Sigmoid colon (tissue), 7 donors: Measurements from ENCODE around the gene NPPA. TPM values are rescaled to one million over a fixed set of nuclear protein-coding genes. Genes with fewer than 3 reads are reported as not detected.

Experiments
- DNase-seq: peaks from one replicate; pipeline ENCODE4 v3.0.0-alpha.2; 2019
- H3K27ac ChIP-seq, 4 donors: fragments of 200-600 bp; sonication (generic); one replicate each; pipeline ENCODE4 v1.5.1; 2016 to 2019; ENCODE audit warnings: mild to moderate bottlenecking in 1 of 4
- H3K27me3 ChIP-seq, 3 donors: fragments of 200-600 bp; sonication (generic); one replicate each; pipeline ENCODE4 v1.5.1; 2019; ENCODE audit warnings: mild to moderate bottlenecking in 1 of 3
- H3K36me3 ChIP-seq, 4 donors: fragments of 200-600 bp; sonication (generic); one replicate each; pipeline ENCODE4 v1.5.1; 2016 to 2019
- H3K4me1 ChIP-seq, 4 donors: fragments of 200-600 bp; sonication (generic); one replicate each; pipeline ENCODE4 v1.5.1; 2017 to 2019
- H3K4me3 ChIP-seq, 4 donors: fragments of 200-600 bp; sonication (generic); one replicate each; pipeline ENCODE4 v1.5.1; 2017 to 2019; ENCODE audit warnings: mild to moderate bottlenecking in 2 of 4, moderate library complexity in 1 of 4
- H3K9me3 ChIP-seq, 4 donors: fragments of 200-600 bp in 3 of 4; sonication (generic) in 3 of 4; one replicate each; pipeline versions ENCODE4 v1.5.1 to v1.6.1; 2013 to 2019
- CTCF ChIP-seq, 4 experiments: fragments of 450-650 bp in 3 of 4; fragments of 200-600 bp in 1 of 4; IDR thresholded peaks; one replicate each; pipeline ENCODE4 v1.5.1; 2016 to 2019; ENCODE audit warnings: antibody characterized with exemption in 4 of 4, mild to moderate bottlenecking in 3 of 4, moderate library complexity in 2 of 4
- EP300 ChIP-seq, 4 donors: sonication (generic); formaldehyde crosslinking; IDR thresholded peaks; one replicate each; pipeline ENCODE4 v1.6.1; 2017; ENCODE audit warnings: antibody characterized with exemption in 4 of 4
- POLR2A ChIP-seq, 2 donors: fragments of 450-650 bp; IDR thresholded peaks; one replicate each; pipeline ENCODE4 v1.6.1; 2016; ENCODE audit warnings: antibody characterized with exemption in 2 of 2, mild to moderate bottlenecking in 2 of 2, moderate library complexity in 2 of 2
- POLR2AphosphoS5 ChIP-seq, 4 donors: sonication (generic); formaldehyde crosslinking; IDR thresholded peaks; one replicate each; pipeline ENCODE4 v1.6.1; 2017; ENCODE audit warnings: antibody characterized with exemption in 4 of 4
- WGBS, 2 donors: extraction: QIAGEN DNeasy Blood & Tissue Kit; methylation state at CpG; one replicate each; pipeline ENCODE4 v1.1.7; 2013; 5-methylcytosine and 5-hydroxymethylcytosine counted together
- intact Hi-C: fragments of 100-400 bp; cut with DNase I; formaldehyde crosslinking; loops from one replicate; pipeline ENCODE4 v1.15.1; 2023
- polyA plus RNA-seq, 3 donors: library from polyadenylated mRNA; stranded (reverse); fragments of 200-250 nt; gene quantifications; one replicate each; pipeline ENCODE4 v1.2.3, GENCODE V29; 2013
- total RNA-seq, 4 donors: library from RNA; depleted of rRNA; stranded (reverse); fragments of >200 nt; gene quantifications; one replicate each; pipeline ENCODE4 v1.1.0, GENCODE V29; 2016
- donor health status: healthy with polysubstance abuse.
- donor health status: Bipolar disorder and iron deficiency.
- donor health status: healthy.

The NPPA gene
- total and polyA plus RNA-seq, 7 donors = 0.92 to 8.6 TPM; not detected in 5

- H3K27me3 ChIP-seq = no peaks in the 10 kb centered on the region
- TF ChIP-seq POLR2AphosphoS5 (IDR thresholded peaks at IDR 0.05) (no peak), CTCF (IDR thresholded peaks at IDR 0.05) (no peak), POLR2A (IDR thresholded peaks at IDR 0.05) (no peak), EP300 (IDR thresholded peaks at IDR 0.05) (no peak)
- no peak overlapping the region for H3K27ac ChIP-seq
- DNase-seq = no peak
- intact Hi-C loops = loop anchor here (5.0 kb wide), 3 partner anchors 52 to 192 kb away; no protein-coding TSS in a partner anchor
- H3K4me3 ChIP-seq = no peak overlapping the region
- H3K4me1 ChIP-seq = no peaks in the 10 kb centered on the region
- no peaks in the 10 kb centered on the region for H3K9me3 ChIP-seq
- H3K36me3 ChIP-seq = peaks cover 53 to 98% (median 73%) of the 10 kb centered on the region in 4 donors
- WGBS, 2 donors = 95 to 96% methylated on average over 20 of the region's 20 CpGs
These were observed 7.6 kb downstream of the NPPA start for GRCh38 chr1:11839727-11840705.

- Histone ChIP-seq H3K36me3 (peaks cover 60 to 98% (median 72%) of the 10 kb centered on the region in 4 donors), H3K9me3 (no peaks in the 10 kb centered on the region), H3K4me1 (no peaks in the 10 kb centered on the region), H3K27ac (no peak overlapping the region), H3K4me3 (no peak overlapping the region), H3K27me3 (no peaks in the 10 kb centered on the region)
- WGBS, 2 donors = 65 to 69% methylated on average over 40 of the region's 40 CpGs
- peak; percentile 86 for DNase-seq
- TF ChIP-seq POLR2AphosphoS5 (IDR thresholded peaks at IDR 0.05) (peak in 1 of 4 donors; percentile 31), EP300 (IDR thresholded peaks at IDR 0.05) (no peak), CTCF (IDR thresholded peaks at IDR 0.05) (peak; percentile 92 to 98 (median 94))
- intact Hi-C loops = loop anchor here (5.0 kb wide), 3 partner anchors 54 to 194 kb away; no protein-coding TSS in a partner anchor
These were observed 9.0 kb downstream of the NPPA start for GRCh38 chr1:11838349-11839272.

- no peak overlapping the region for H3K27ac ChIP-seq
- H3K36me3 ChIP-seq = peaks cover 63 to 100% (median 76%) of the 10 kb centered on the region in 4 donors
- H3K4me3 ChIP-seq = no peak overlapping the region
- no peak for TF ChIP-seq POLR2A (IDR thresholded peaks at IDR 0.05)
- TF ChIP-seq EP300 (IDR thresholded peaks at IDR 0.05) = no peak
- 90 to 93% methylated on average over 11 of the region's 11 CpGs for WGBS, 2 donors
- no peaks in the 10 kb centered on the region for H3K9me3 ChIP-seq
- H3K4me1 ChIP-seq = no peaks in the 10 kb centered on the region
- intact Hi-C loops = loop anchor here (5.0 kb wide), 3 partner anchors 54 to 194 kb away; no protein-coding TSS in a partner anchor
- DNase-seq = no peak
- H3K27me3 ChIP-seq = no peaks in the 10 kb centered on the region
These were observed 9.7 kb downstream of the NPPA start for GRCh38 chr1:11837767-11838348.

GRCh38 chr1:11836955-11837766 is 10.4 kb downstream of the NPPA start:
- Histone ChIP-seq H3K4me1 (no peaks in the 10 kb centered on the region), H3K4me3 (no peak overlapping the region), H3K27ac (no peak overlapping the region), H3K36me3 (peaks cover 63 to 100% (median 76%) of the 10 kb centered on the region in 4 donors), H3K9me3 (no peaks in the 10 kb centered on the region), H3K27me3 (no peaks in the 10 kb centered on the region)
- WGBS, 2 donors = 91 to 94% methylated on average over 36 of the region's 36 CpGs
- TF ChIP-seq POLR2A (IDR thresholded peaks at IDR 0.05) = no peak
- no peak for TF ChIP-seq CTCF (IDR thresholded peaks at IDR 0.05)
- TF ChIP-seq EP300 (IDR thresholded peaks at IDR 0.05) = no peak
- no peak for TF ChIP-seq POLR2AphosphoS5 (IDR thresholded peaks at IDR 0.05)
- intact Hi-C loops = loop anchor here (5.0 kb wide), 3 partner anchors 55 to 195 kb away; no protein-coding TSS in a partner anchor
- DNase-seq = no peak
